DND-41 (cell line): ENCODE data around the gene CCDC102A.

ENCODE experiments used
- ATAC-seq: fragments of 200-7000 bp; cut with Tn5 transposase; 3 replicates; pipeline ENCODE4 v1.9.1; 2021; ENCODE audit warnings: low read depth; ENCODE audit not compliant: insufficient read depth
- DNase-seq: peaks from one replicate; pipeline ENCODE4 v3.0.0-alpha.2; 2020
- H2AFZ ChIP-seq: 2 replicates; pipeline ENCODE4 v1.6.0; 2012; ENCODE audit warnings: low read depth, low read length
- H3K27ac ChIP-seq: 2 replicates; pipeline ENCODE4 v1.5.1; 2012; ENCODE audit warnings: low read length, inconsistent platforms
- H3K27me3 ChIP-seq: fragments of 200-600 bp; sonication (generic); 2 replicates; pipeline ENCODE4 v1.6.0; 2012; ENCODE audit warnings: low read length, mild to moderate bottlenecking, inconsistent platforms; ENCODE audit not compliant: insufficient read depth, poor library complexity
- H3K36me3 ChIP-seq: 2 replicates; pipeline ENCODE4 v1.5.1; 2012; ENCODE audit warnings: low read length, inconsistent platforms; ENCODE audit not compliant: insufficient read depth
- H3K4me1 ChIP-seq: 2 replicates; pipeline ENCODE4 v1.5.1; 2012; ENCODE audit warnings: mild to moderate bottlenecking, low read length; ENCODE audit not compliant: insufficient read depth
- H3K4me2 ChIP-seq: 2 replicates; pipeline ENCODE4 v1.6.0; 2012; ENCODE audit warnings: mild to moderate bottlenecking, moderate library complexity, low read length, inconsistent platforms; ENCODE audit not compliant: insufficient read depth
- H3K4me3 ChIP-seq, 2 experiments: fragments of 200-600 bp in 1 of 2; shearing (Covaris generic) in 1 of 2; 2 replicates each; pipeline ENCODE4 v1.5.1; 2012 to 2016; ENCODE audit warnings: inconsistent platforms in 2 of 2, low read length in 2 of 2, mild to moderate bottlenecking in 2 of 2, low read depth in 1 of 2, moderate library complexity in 1 of 2
- H3K79me2 ChIP-seq: 2 replicates; pipeline ENCODE4 v1.6.0; 2012; ENCODE audit warnings: low read length, inconsistent platforms; ENCODE audit not compliant: insufficient read depth
- H3K9ac ChIP-seq: 2 replicates; pipeline ENCODE4 v1.6.0; 2012; ENCODE audit warnings: low read depth, mild to moderate bottlenecking, inconsistent platforms, low read length, moderate library complexity
- H3K9me3 ChIP-seq: 2 replicates; pipeline ENCODE4 v1.5.1; 2012; ENCODE audit warnings: low read length, moderate library complexity, mild to moderate bottlenecking, inconsistent platforms; ENCODE audit not compliant: insufficient read depth, severe bottlenecking
- H4K20me1 ChIP-seq: 2 replicates; pipeline ENCODE4 v1.6.0; 2012; ENCODE audit warnings: low read length; ENCODE audit not compliant: insufficient read depth
- CTCF ChIP-seq: IDR thresholded peaks from 2 replicates; pipeline ENCODE4 v1.5.1; 2012; ENCODE audit warnings: borderline replicate concordance, low read length, moderate library complexity, mild to moderate bottlenecking; ENCODE audit not compliant: poor library complexity, severe bottlenecking; ENCODE audit errors: extremely low read depth
- EZH2 ChIP-seq: IDR thresholded peaks from 3 replicates; pipeline ENCODE4 v1.6.1; 2012; ENCODE audit warnings: borderline replicate concordance, low read depth, mild to moderate bottlenecking, moderate library complexity, low read length, inconsistent platforms; ENCODE audit not compliant: severe bottlenecking

The CCDC102A gene

DNA sequence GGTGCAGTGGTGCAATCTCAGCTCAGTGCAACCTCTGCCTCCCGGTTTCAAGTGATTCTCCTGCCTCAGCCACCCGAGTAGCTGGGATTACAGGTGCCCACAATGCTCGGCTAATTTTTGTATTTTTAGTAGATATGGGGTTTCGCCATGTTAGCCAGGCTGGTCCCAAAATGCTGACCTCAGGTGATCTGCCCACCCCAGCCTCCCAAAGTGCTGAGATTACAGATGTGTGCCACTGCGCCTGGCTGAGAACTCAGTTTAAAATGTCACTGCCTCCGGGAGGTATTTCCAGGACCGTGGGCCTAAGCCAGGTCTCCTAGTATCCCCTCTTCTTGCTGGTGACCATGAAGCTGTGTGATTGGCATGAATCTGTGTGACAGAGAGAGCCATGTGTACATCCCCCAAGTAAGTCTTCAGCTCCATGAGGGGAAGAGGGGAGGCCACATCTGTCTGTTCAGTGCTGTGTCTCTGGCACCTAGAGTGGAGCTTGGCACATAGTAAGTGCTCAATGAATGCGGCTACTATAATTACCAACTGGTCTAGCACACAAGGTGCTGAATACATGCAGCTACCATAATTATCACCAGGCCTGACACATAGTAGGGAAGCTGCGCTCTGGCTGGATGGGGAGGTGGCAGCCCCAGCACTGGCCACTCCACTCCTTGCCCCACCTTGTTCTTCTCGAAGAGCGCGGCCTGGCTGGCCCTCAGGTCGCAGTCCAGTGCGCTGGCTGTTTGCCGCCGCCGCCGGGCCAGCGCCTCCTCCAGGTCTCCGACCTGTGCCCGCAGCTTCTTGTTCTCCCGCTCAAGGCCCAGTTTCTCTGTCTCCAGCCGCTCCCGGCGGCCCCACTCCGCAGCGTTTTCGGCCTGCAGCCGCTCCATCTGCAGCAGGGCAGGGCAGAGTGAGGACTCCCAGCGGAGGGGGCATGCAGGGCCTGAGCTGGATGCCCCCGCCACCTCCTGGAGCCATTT, 18.7 kb downstream of the CCDC102A start:
- H3K4me3 ChIP-seq, result no peak overlapping the region
- TF ChIP-seq CTCF (no peak), EZH2 (no peak)
- no peaks in the 10 kb centered on the region for H3K36me3 ChIP-seq
- H2AFZ ChIP-seq, result no peak overlapping the region
- H3K27me3 ChIP-seq, result no peaks in the 10 kb centered on the region
- H3K9me3 ChIP-seq, result no peaks in the 10 kb centered on the region
- ATAC-seq (no peak), DNase-seq (no peak)
- no peaks in the 10 kb centered on the region for H3K79me2 ChIP-seq
- peaks cover 3% of the 10 kb centered on the region; the same call in 1 of the 2 replicates for H4K20me1 ChIP-seq
- no peaks in the 10 kb centered on the region for H3K4me1 ChIP-seq
- H3K27ac ChIP-seq, result no peak overlapping the region
- H3K4me2 ChIP-seq, result no peak overlapping the region
- H3K9ac ChIP-seq, result no peak overlapping the region

GRCh38 chr16:57516773-57517172, 19.6 kb downstream of the CCDC102A start:
- no peaks in the 10 kb centered on the region for H3K79me2 ChIP-seq
- H3K4me1 ChIP-seq, result no peaks in the 10 kb centered on the region
- no peak overlapping the region for H3K4me3 ChIP-seq
- H4K20me1 ChIP-seq, result peaks cover 3% of the 10 kb centered on the region; the same call in 1 of the 2 replicates
- H3K4me2 ChIP-seq, result no peak overlapping the region
- no peak overlapping the region for H3K9ac ChIP-seq
- no peak overlapping the region for H2AFZ ChIP-seq
- no peaks in the 10 kb centered on the region for H3K36me3 ChIP-seq
- DNase-seq (no peak), ATAC-seq (no peak)
- no peaks in the 10 kb centered on the region for H3K27me3 ChIP-seq
- H3K9me3 ChIP-seq, result no peaks in the 10 kb centered on the region
- H3K27ac ChIP-seq, result no peak overlapping the region
- TF ChIP-seq EZH2 (no peak), CTCF (no peak)

DNA sequence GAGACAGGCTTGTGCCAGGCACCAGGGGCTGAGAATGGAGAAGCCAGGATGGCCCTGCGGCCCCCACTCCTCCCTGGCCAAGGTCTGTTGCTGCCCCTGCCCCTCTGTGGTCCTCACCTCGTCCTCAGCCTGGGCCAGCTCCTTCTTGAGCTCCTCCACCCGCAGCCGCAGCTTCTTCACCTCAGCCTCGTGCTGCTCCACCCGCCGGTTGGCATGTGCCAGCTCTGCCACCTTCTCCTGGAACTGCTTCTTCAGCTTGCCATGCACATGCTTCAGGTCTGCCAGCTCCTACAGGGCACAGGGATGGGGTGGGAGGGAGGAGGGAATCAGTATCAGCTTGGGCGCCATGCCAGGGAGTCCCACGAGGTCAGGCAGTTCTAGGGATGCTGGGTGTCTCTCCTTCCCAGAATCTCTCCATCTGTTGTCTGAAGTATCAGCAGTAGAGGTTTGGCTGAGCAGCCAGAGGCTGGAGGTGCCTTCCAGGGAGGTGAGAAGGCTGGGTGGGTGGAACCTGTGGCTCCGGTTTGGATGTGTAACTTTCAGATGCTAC, 20.1 kb downstream of the CCDC102A start:
- Histone ChIP-seq H3K4me3 (no peak overlapping the region), H3K79me2 (no peaks in the 10 kb centered on the region), H3K27me3 (no peaks in the 10 kb centered on the region), H3K27ac (no peak overlapping the region), H4K20me1 (peaks cover 3% of the 10 kb centered on the region; the same call in 1 of the 2 replicates), H3K4me2 (no peak overlapping the region), H3K9me3 (no peaks in the 10 kb centered on the region), H2AFZ (no peak overlapping the region), H3K4me1 (no peaks in the 10 kb centered on the region), H3K36me3 (no peaks in the 10 kb centered on the region), H3K9ac (no peak overlapping the region)
- DNase-seq (no peak), ATAC-seq (no peak)
- no peak for TF ChIP-seq EZH2
